HepG2 (cell line): Measurements from ENCODE around the gene PFKFB4. TPM values are rescaled to one million over a fixed set of nuclear protein-coding genes. Genes with fewer than 3 reads are reported as not detected.

ENCODE experiments used
- FOSL2 ChIP-seq: sonication (generic); formaldehyde crosslinking; IDR thresholded peaks from 2 replicates; pipeline ENCODE4 v1.4.0; 2020; ENCODE audit warnings: missing genetic modification reagents
- HNF1B ChIP-seq: sonication (generic); formaldehyde crosslinking; IDR thresholded peaks from 2 replicates; pipeline ENCODE4 v1.5.1; 2020; ENCODE audit warnings: mild to moderate bottlenecking, moderate library complexity, missing genetic modification reagents
- HOXA9 ChIP-seq: sonication (generic); formaldehyde crosslinking; IDR thresholded peaks from 2 replicates; pipeline ENCODE4 v1.8.1; 2022; ENCODE audit warnings: missing genetic modification reagents, mild to moderate bottlenecking, moderate library complexity, borderline replicate concordance
- HOXD1 ChIP-seq: sonication (generic); formaldehyde crosslinking; IDR thresholded peaks from 2 replicates; pipeline ENCODE4 v1.5.0; 2020; ENCODE audit warnings: missing genetic modification reagents
- MTERF4 ChIP-seq: sonication (generic); formaldehyde crosslinking; IDR thresholded peaks from 2 replicates; pipeline ENCODE4 v1.8.0; 2023; ENCODE audit warnings: mild to moderate bottlenecking, missing genetic modification reagents
- MXD1 ChIP-seq: sonication (generic); formaldehyde crosslinking; IDR thresholded peaks from 2 replicates; pipeline ENCODE4 v1.4.0; 2020; ENCODE audit warnings: mild to moderate bottlenecking, missing genetic modification reagents
- NFIB ChIP-seq: sonication (generic); formaldehyde crosslinking; IDR thresholded peaks from 2 replicates; pipeline ENCODE4 v1.9.0; 2021; ENCODE audit warnings: missing genetic modification reagents, mild to moderate bottlenecking, borderline replicate concordance
- PRPF4 ChIP-seq: fragments of 200-400 bp; formaldehyde crosslinking; IDR thresholded peaks from 2 replicates; pipeline ENCODE4 v1.6.1; 2016; ENCODE audit warnings: low read length, low read depth; ENCODE audit not compliant: poor library complexity, severe bottlenecking
- RBM39 ChIP-seq: fragments of 200-400 bp; formaldehyde crosslinking; IDR thresholded peaks from one replicate; pipeline ENCODE4 v1.6.1; 2018; ENCODE audit warnings: antibody characterized with exemption, mild to moderate bottlenecking, low read depth, low read length; ENCODE audit not compliant: poor library complexity, severe bottlenecking
- SMAD9 ChIP-seq: sonication (generic); formaldehyde crosslinking; IDR thresholded peaks from 2 replicates; pipeline ENCODE4 v1.5.1; 2020; ENCODE audit warnings: mild to moderate bottlenecking, missing genetic modification reagents
- SPEN ChIP-seq: sonication (generic); formaldehyde crosslinking; IDR thresholded peaks from 2 replicates; pipeline ENCODE4 v1.5.1; 2020; ENCODE audit warnings: low read depth, mild to moderate bottlenecking, missing genetic modification reagents
- ZFX ChIP-seq: sonication (generic); formaldehyde crosslinking; IDR thresholded peaks from 2 replicates; pipeline ENCODE4 v1.4.0; 2020; ENCODE audit warnings: mild to moderate bottlenecking, low read depth, missing genetic modification reagents, moderate library complexity
- ZNF256 ChIP-seq: sonication (generic); formaldehyde crosslinking; conservative IDR thresholded peaks from 2 replicates; pipeline ENCODE4 v1.4.0; 2020; ENCODE audit warnings: missing genetic modification reagents
- ZNF333 ChIP-seq: sonication (generic); formaldehyde crosslinking; IDR thresholded peaks from 2 replicates; pipeline ENCODE4 v1.4.0; 2020; ENCODE audit warnings: mild to moderate bottlenecking, missing genetic modification reagents, borderline replicate concordance
- ZNF557 ChIP-seq: sonication (generic); formaldehyde crosslinking; IDR thresholded peaks from 2 replicates; pipeline ENCODE4 v1.4.0; 2020; ENCODE audit warnings: missing genetic modification reagents
- ZNF781 ChIP-seq: sonication (generic); formaldehyde crosslinking; IDR thresholded peaks from 2 replicates; pipeline ENCODE4 v1.5.1; 2020; ENCODE audit warnings: borderline replicate concordance, mild to moderate bottlenecking, missing genetic modification reagents; ENCODE audit errors: not compliant biosample characterization
- ZSCAN31 ChIP-seq: sonication (generic); formaldehyde crosslinking; IDR thresholded peaks from 2 replicates; pipeline ENCODE4 v1.5.0; 2020; ENCODE audit warnings: low read depth, mild to moderate bottlenecking, missing genetic modification reagents
- polyA plus RNA-seq, 8 experiments: library from polyadenylated mRNA; depleted of rRNA in 3 of 8; stranded (reverse) in 7 of 8; unstranded in 1 of 8; fragments of >200 nt; fragmentation: Illumina TruSeq in 4 of 8; extraction: Trizol in 4 of 8; gene quantifications; 2 replicates each; pipeline versions ENCODE4 v1.2.1 to v1.2.3, GENCODE V29; 2011 to 2016; ENCODE audit warnings: low read depth in 4 of 8, missing spikeins in 1 of 8, mixed read lengths in 1 of 8; ENCODE audit not compliant: insufficient read depth in 1 of 8
- total RNA-seq, 5 experiments: library from RNA; depleted of rRNA; stranded (reverse); fragments of >200 nt; fragmentation: Illumina TruSeq; extraction: Trizol; gene quantifications; 2 replicates each; pipeline ENCODE4 v1.2.3, GENCODE V29; 2016; ENCODE audit warnings: low read depth in 1 of 5
- TF ChIP-seq, protein P1 (sequence below): sonication (generic); formaldehyde crosslinking; IDR thresholded peaks from 2 replicates; pipeline ENCODE4 v1.4.0; 2020; ENCODE audit warnings: missing genetic modification reagents
- TF ChIP-seq, protein P2 (sequence below): sonication (generic); formaldehyde crosslinking; IDR thresholded peaks from 2 replicates; pipeline ENCODE4 v1.8.1; 2022; ENCODE audit warnings: low read depth, mild to moderate bottlenecking, missing genetic modification reagents
- TF ChIP-seq, protein P3 (sequence below): sonication (generic); formaldehyde crosslinking; IDR thresholded peaks from 2 replicates; pipeline ENCODE4 v1.8.0; 2022; ENCODE audit warnings: mild to moderate bottlenecking, missing genetic modification reagents, moderate library complexity

The PFKFB4 gene
- total and polyA plus RNA-seq, 2 of the 13 experiments (the other 11 are each of a cell fraction or from before 2014, with no cell fraction given): 7.1 to 103 TPM

DNA sequence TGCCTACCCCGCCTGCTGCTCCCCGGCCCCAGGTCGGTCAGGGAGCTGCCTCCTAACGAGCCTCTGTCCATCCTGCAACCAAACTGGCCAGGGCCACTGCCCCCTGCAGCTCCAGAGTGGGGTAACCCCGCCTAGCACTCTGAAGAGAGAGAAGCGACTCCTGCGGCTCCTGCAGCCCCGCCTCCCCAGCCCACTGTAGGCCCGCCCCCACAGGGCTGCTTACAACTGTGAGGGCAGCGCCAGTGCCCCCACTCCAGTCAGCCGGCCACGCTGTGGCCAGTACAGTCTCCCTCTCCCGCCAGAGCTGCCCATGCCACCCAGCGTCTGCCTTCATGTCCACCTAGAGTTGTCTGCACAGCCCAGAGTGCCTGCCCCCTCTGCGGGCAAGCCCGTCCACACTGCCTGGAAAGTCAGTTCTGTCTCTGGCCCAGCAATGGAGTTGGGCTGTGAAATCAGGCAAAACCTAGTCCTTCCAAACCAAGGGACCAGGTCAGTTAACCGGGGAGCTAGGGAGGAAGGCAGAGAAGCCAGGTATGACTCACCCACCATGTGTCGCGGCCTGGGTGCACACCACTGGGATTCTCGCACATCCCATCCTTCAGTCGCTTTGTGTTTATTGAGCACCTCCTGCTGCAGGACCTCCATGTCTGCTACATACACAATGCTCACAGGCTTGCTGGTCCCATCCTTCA, 4.6 kb upstream of the PFKFB4 start (continued):
- TF ChIP-seq, protein P1, sequence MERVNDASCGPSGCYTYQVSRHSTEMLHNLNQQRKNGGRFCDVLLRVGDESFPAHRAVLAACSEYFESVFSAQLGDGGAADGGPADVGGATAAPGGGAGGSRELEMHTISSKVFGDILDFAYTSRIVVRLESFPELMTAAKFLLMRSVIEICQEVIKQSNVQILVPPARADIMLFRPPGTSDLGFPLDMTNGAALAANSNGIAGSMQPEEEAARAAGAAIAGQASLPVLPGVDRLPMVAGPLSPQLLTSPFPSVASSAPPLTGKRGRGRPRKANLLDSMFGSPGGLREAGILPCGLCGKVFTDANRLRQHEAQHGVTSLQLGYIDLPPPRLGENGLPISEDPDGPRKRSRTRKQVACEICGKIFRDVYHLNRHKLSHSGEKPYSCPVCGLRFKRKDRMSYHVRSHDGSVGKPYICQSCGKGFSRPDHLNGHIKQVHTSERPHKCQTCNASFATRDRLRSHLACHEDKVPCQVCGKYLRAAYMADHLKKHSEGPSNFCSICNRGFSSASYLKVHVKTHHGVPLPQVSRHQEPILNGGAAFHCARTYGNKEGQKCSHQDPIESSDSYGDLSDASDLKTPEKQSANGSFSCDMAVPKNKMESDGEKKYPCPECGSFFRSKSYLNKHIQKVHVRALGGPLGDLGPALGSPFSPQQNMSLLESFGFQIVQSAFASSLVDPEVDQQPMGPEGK (CRISPR knock-in tag): peak; percentile 66; the same call in 1 of the 2 replicates
- TF ChIP-seq NFIB (CRISPR knock-in tag) (no peak), ZNF333 (CRISPR knock-in tag) (0 out of 2 replicates have a peak, but pooled peaks have one; percentile 16), FOSL2 (peak; percentile 76), HOXA9 (no peak), RBM39 (no peak), MXD1 (CRISPR knock-in tag) (no peak; the same call in 1 of the 2 replicates), ZFX (peak; percentile 23; the same call in 1 of the 2 replicates), SMAD9 (CRISPR knock-in tag) (no peak), HOXD1 (CRISPR knock-in tag) (no peak), ZNF557 (CRISPR knock-in tag) (no peak), ZNF781 (CRISPR knock-in tag) (no peak), PRPF4 (no peak), SPEN (CRISPR knock-in tag) (peak; percentile 52; the same call in 1 of the 2 replicates), MTERF4 (CRISPR knock-in tag) (0 out of 2 replicates have a peak, but pooled peaks have one; percentile 57), HNF1B (CRISPR knock-in tag) (peak; percentile 70), ZSCAN31 (CRISPR knock-in tag) (no peak), ZNF256 (CRISPR knock-in tag) (no peak)
- TF ChIP-seq, protein P2, sequence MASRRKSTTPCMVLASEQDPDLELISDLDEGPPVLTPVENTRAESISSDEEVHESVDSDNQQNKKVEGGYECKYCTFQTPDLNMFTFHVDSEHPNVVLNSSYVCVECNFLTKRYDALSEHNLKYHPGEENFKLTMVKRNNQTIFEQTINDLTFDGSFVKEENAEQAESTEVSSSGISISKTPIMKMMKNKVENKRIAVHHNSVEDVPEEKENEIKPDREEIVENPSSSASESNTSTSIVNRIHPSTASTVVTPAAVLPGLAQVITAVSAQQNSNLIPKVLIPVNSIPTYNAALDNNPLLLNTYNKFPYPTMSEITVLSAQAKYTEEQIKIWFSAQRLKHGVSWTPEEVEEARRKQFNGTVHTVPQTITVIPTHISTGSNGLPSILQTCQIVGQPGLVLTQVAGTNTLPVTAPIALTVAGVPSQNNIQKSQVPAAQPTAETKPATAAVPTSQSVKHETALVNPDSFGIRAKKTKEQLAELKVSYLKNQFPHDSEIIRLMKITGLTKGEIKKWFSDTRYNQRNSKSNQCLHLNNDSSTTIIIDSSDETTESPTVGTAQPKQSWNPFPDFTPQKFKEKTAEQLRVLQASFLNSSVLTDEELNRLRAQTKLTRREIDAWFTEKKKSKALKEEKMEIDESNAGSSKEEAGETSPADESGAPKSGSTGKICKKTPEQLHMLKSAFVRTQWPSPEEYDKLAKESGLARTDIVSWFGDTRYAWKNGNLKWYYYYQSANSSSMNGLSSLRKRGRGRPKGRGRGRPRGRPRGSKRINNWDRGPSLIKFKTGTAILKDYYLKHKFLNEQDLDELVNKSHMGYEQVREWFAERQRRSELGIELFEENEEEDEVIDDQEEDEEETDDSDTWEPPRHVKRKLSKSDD (CRISPR knock-in tag): no peak
- TF ChIP-seq, protein P3, sequence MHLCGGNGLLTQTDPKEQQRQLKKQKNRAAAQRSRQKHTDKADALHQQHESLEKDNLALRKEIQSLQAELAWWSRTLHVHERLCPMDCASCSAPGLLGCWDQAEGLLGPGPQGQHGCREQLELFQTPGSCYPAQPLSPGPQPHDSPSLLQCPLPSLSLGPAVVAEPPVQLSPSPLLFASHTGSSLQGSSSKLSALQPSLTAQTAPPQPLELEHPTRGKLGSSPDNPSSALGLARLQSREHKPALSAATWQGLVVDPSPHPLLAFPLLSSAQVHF: peak; percentile 53; the same call in 1 of the 2 replicates
